H1 (cell line): ENCODE results near the gene GABPA. TPM values are rescaled to one million over a fixed set of nuclear protein-coding genes. Genes with fewer than 3 reads are reported as not detected.

ENCODE experiments used
- BCL11A ChIP-seq, 2 experiments: IDR thresholded peaks; one replicate each; pipeline ENCODE4 v1.6.1; 2011; ENCODE audit warnings: low read depth in 2 of 2, low read length in 2 of 2, mild to moderate bottlenecking in 2 of 2
- BRCA1 ChIP-seq: IDR thresholded peaks from 2 replicates; pipeline ENCODE4 v1.6.1; 2012; ENCODE audit warnings: low read depth, low read length, improper control_type of control experiment
- JUND ChIP-seq: IDR thresholded peaks from 2 replicates; pipeline ENCODE4 v1.6.1; 2011; ENCODE audit warnings: mild to moderate bottlenecking, improper control_type of control experiment, low read length
- KDM1A ChIP-seq: fragments of 200-600, 300-600 bp; sonication (generic); IDR thresholded peaks from 2 replicates; pipeline ENCODE4 v1.7.1; 2016; ENCODE audit warnings: mild to moderate bottlenecking, low read length, borderline replicate concordance
- SIN3A ChIP-seq, 2 experiments: IDR thresholded peaks in 1 of 2; conservative IDR thresholded peaks in 1 of 2; 2 replicates each; pipeline ENCODE4 v1.6.1; 2011 to 2012; ENCODE audit warnings: low read length in 2 of 2, improper control_type of control experiment in 1 of 2, low read depth in 1 of 2, mild to moderate bottlenecking in 1 of 2
- ZNF274 ChIP-seq: IDR thresholded peaks from 2 replicates; pipeline ENCODE4 v1.7.0; 2012; ENCODE audit warnings: low read length, borderline replicate concordance; ENCODE audit errors: extremely low read depth
- polyA plus RNA-seq, 7 experiments: library from polyadenylated mRNA; depleted of rRNA in 3 of 7; stranded (reverse) in 5 of 7; unstranded in 2 of 7; fragments of >200 nt in 5 of 7; fragments of 200-250 nt in 2 of 7; gene quantifications; 1 replicate in 5 of 7; 2 replicates in 1 of 7; 4 replicates in 1 of 7; pipeline versions ENCODE4 v1.2.1 to v1.2.3, GENCODE V29; 2011 to 2013; ENCODE audit warnings: missing spikeins in 2 of 7, mixed read lengths in 2 of 7
- total RNA-seq: library from RNA; stranded (reverse); fragmentation: NEBNext Ultra II Directional; extraction: Animal tissue kit (Norgen Biotek cat#: 25700); gene quantifications from 2 replicates; pipeline ENCODE4 v1.2.1, GENCODE V29; 2021
- TF ChIP-seq, protein P1 (sequence below): IDR thresholded peaks from 2 replicates; pipeline ENCODE4 v1.6.1; 2012; ENCODE audit warnings: inconsistent platforms

Gene GABPA
- total and polyA plus RNA-seq, 2 of the 8 experiments (the other 6 are each of a cell fraction or from before 2014, with no cell fraction given): 5.2 to 22.2 TPM

DNA sequence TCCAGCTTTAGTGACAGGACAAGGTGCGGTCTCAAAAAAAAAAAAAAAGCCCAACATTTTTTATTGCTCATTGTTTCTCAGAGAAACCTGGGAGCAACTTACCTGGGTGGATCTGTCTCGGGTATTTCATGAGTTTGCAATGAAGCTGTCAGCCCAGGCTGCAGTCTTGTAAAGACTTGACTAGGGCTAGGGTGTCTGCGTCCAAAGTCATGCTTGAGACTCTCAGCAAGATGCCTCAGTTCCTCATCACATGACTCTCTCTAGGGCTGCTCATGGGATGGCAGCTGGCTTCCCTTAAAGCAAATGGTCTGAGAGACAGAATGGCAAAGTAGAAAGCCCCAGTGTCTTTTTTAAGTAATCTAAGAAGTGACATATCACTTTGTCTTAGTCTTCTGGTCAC is 8.1 kb downstream of the GABPA start (continued):
- TF ChIP-seq KDM1A: no peak
- no peak for TF ChIP-seq ZNF274
- no peak for TF ChIP-seq SIN3A (conservative IDR thresholded peaks at IDR 0.05 in 1 of 2, IDR thresholded peaks at IDR 0.05 in 1 of 2; ENCODE audit: low read depth in 1 of 2, low read length in 2 of 2)
- TF ChIP-seq, protein P1, sequence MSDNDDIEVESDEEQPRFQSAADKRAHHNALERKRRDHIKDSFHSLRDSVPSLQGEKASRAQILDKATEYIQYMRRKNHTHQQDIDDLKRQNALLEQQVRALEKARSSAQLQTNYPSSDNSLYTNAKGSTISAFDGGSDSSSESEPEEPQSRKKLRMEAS: no peak
- no peak for TF ChIP-seq JUND
- TF ChIP-seq BRCA1: no peak
- no peak for TF ChIP-seq BCL11A (IDR thresholded peaks at IDR 0.05; ENCODE audit: low read depth in 2 of 2, low read length in 2 of 2)
